Bronchial epithelial cell (primary cell): ENCODE measurements around the gene USP20. TPM values are rescaled to one million over a fixed set of nuclear protein-coding genes. Genes with fewer than 3 reads are reported as not detected.

Experiments
- DNase-seq: peaks from one replicate; pipeline ENCODE4 v3.0.0-alpha.2; 2010; ENCODE audit warnings: low read depth
- FAIRE-seq: peaks from 2 replicates; lab custom pipeline; 2011; peaks lifted over from hg19 to GRCh38; lab: Jason Lieb, UNC
- H3K27me3 ChIP-seq: 2 replicates; pipeline ENCODE4 v1.5.1; 2011; ENCODE audit warnings: low read length; ENCODE audit not compliant: control insufficient read depth, insufficient read depth
- H3K36me3 ChIP-seq: 2 replicates; pipeline ENCODE4 v1.5.1; 2011; ENCODE audit warnings: low read length; ENCODE audit not compliant: control insufficient read depth, insufficient read depth
- H3K4me3 ChIP-seq: 2 replicates; pipeline ENCODE4 v1.5.1; 2011; ENCODE audit warnings: mild to moderate bottlenecking, low read depth, low read length, control low read depth
- total RNA-seq: library from RNA; depleted of rRNA; stranded (reverse); fragments of >200 nt; gene quantifications from 2 replicates; pipeline ENCODE4 v1.2.1, GENCODE V29; 2014
- TF ChIP-seq, protein P1 (sequence below): IDR thresholded peaks from 2 replicates; pipeline ENCODE4 v1.5.1; 2011; ENCODE audit warnings: mild to moderate bottlenecking, moderate library complexity, low read length, control low read depth, inconsistent platforms; ENCODE audit not compliant: insufficient read depth, severe bottlenecking

Gene USP20
- total RNA-seq, 1 donor from 2014 or later = 5.5 TPM

DNA sequence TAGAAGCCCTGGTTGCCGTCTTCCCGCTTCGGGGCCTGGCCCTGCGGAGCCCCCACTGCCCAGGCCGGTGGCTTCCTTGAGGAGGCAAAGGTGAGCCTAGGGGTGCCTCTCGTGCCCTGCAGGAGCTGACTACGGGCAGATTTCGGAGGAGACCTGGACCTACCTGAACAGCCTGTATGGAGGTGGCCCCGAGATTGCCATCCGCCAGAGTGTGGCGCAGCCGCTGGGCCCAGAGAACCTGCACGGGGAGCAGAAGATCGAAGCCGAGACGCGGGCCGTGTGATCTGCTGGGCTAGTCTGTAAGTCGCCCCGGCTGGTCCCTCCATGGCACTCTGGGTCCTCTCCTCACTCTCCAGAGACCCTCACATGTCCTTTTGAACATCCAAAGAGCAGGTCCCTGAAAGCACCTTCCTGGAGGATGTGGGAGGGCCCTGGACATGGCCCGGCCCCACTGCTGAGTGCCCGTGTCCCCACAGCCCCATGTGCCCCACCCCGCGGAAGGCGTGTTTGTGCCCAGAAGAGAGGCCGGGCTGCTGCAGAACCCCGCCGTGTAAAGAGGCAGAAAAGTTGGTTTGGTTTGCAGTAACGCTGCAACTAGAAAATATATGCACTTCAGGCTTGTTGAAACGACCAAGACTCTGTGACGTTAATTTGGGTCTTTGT, 44.9 kb downstream of the USP20 start:
- TF ChIP-seq, protein P1, sequence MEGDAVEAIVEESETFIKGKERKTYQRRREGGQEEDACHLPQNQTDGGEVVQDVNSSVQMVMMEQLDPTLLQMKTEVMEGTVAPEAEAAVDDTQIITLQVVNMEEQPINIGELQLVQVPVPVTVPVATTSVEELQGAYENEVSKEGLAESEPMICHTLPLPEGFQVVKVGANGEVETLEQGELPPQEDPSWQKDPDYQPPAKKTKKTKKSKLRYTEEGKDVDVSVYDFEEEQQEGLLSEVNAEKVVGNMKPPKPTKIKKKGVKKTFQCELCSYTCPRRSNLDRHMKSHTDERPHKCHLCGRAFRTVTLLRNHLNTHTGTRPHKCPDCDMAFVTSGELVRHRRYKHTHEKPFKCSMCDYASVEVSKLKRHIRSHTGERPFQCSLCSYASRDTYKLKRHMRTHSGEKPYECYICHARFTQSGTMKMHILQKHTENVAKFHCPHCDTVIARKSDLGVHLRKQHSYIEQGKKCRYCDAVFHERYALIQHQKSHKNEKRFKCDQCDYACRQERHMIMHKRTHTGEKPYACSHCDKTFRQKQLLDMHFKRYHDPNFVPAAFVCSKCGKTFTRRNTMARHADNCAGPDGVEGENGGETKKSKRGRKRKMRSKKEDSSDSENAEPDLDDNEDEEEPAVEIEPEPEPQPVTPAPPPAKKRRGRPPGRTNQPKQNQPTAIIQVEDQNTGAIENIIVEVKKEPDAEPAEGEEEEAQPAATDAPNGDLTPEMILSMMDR = no peak
- DNase-seq (no peak), FAIRE-seq (no peak)
- peaks cover 28% of the 10 kb centered on the region for H3K36me3 ChIP-seq
- no peaks in the 10 kb centered on the region for H3K27me3 ChIP-seq
- H3K4me3 ChIP-seq = no peak overlapping the region

DNA sequence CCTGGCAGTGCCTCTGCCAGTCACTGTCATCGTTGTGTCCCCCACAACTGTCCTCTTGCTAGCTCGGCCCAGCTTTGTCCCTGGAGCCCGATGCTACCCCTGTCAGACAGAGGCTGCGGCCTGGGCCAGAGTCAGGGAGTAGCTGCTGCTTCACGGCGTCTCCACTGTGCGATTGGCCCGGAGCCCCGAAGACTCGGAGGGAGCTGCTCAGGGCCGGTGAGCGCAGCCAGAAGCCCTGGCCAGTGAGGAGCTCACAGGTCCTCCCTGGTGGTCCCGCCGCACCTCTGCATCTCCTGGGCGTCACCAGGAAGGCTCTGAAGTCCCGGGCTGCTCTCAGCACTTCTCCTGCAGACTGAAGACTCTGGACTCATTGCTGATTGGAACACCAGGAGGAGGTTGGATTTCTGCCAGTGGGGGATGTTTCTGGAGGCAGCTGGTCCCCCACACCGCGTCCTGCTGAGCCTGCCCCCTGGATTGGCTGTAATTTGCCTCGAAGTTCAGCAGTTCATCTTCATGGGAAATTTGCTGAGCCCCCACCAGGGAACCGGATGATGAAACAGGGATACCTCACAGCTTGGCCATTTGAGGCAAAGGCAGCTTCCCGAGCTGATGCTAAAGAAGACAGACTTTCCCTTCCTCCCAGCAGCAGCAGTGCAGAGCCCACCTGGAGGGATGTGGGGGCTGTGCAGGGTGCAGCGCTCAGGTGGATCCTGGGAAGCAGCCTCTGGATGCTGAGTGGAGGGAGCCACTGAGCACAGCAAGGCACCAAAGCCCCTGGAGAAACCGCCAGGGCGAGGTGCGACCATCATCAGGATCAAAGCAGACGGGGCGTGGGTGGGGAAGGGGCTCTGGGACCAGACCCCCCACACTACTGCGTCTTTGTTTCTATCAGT, 45.6 kb downstream of the USP20 start:
- Histone ChIP-seq H3K27me3 (no peaks in the 10 kb centered on the region), H3K4me3 (no peak overlapping the region), H3K36me3 (peaks cover 20% of the 10 kb centered on the region)
- DNase-seq (no peak), FAIRE-seq (no peak)
- TF ChIP-seq, protein P1 = no peak

DNA sequence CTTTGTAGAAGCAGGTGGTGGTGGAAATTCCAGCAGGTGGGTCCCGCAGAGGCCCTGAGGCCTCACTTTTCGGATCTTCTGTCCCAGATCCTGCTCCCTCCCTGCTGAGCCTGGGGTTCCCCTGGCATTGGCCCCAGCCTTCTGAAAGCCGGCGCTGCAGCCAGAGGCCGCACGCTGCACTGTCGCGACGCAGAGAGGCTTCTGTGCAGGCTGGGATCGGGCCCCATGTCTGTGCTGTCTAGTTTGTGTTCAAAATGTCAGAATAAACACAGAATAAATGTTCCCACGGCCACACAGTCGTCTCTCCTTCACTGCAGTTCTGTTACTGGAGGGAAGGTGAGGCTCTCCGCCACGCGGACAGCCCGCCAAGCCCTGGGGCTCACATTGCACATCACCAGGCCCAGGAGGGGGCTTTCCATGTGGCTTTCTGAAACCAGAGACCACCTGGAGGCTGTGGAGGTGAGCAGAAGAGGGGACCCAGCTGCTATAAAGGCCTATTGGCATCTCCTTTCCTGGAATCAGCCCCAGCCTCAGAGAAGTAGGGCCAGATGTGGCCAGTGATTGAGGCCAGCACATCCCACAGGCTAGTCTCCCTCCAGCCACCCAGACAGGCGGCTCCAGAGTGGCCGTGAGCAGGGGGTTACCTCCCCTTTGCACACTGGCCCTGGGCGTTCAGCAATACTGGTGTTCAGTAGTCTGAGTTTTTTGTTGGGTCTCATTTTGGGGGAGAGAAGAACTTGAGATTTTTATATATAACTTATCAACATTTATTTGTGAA, 46.5 kb downstream of the USP20 start:
- no peak for FAIRE-seq
- no peak overlapping the region for H3K4me3 ChIP-seq

DNA sequence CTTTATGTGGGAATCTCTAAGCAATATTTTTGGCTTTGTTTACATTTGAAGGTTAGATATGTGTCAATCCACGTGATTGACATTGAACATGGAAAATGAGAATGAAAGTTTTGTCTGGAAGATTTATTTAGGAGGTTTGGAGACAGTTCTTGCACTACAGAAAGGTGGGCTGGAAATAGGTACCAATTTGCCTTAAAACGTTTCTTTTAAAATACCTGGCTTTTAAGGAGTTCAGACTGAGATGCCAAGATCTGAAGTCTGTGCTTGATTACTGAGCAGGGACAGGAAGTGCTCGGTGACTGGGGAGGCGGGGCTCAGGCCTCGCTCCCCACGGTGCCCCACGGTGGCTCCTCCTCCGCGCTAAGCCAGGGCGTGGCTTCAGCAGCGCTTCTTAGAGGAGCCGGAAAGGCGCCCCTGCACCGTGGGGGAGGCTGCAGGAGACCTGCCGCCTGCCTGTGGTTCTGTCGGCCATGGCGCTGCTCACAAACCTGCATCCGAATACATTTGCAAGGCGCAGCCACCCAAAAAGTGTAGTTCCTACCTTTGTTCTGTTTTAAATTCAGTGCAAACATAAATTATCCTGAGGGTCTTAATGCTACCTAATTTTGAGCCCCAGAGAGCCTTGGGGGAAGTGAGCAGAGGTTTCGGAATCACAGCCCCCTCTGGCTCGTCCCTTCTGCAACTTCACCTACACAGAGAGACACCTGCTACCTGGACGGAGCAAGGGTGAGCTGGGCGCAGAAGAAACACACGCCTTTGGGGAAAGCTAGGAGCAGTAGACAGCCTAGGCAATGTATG, 49.2 kb downstream of the USP20 start:
- Histone ChIP-seq H3K36me3 (peaks cover 10% of the 10 kb centered on the region), H3K27me3 (no peaks in the 10 kb centered on the region), H3K4me3 (peak overlapping the region; percentile 15)
- TF ChIP-seq, protein P1 = no peak
- DNase-seq (peak; percentile 80), FAIRE-seq (no peak)

More for the DNA sequence above, 46.5 kb downstream of the USP20 start:
- TF ChIP-seq, protein P1 = no peak
- peaks cover 16% of the 10 kb centered on the region for H3K36me3 ChIP-seq
- no peaks in the 10 kb centered on the region for H3K27me3 ChIP-seq
- no peak for DNase-seq

DNA sequence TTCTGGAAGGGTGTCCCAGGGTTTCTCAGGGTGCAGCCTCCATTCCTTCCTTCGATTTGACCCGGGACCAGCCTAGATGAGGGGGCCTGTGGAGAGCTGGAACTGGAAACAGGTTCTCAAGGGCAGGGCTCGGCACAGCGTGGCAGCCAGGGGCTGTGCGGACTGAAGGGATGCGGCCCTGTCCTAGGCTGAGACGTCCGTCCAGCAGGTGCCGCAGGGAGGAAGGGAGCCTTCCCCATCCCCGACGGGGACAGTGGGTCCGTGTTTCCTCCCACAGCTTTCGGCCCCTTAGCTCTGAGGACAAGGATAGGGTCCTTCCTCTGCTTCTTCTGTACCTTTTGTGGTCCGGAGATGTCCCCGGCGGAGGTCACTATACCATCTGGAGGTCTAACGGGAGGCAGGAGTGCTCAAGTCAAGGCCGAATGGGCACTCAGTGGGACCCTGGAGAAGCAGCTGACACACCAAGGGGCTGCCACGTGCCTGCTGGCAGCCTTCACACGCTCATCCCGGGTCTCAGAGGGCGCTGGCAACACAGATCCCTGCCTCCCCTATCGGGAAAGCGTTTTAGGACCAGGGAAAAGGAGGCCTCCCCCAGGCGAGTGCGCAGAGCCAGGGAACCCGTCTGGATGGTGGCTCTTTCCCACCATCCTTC, 49.9 kb downstream of the USP20 start:
- peaks cover 5% of the 10 kb centered on the region for H3K36me3 ChIP-seq
- TF ChIP-seq, protein P1 = peak; percentile 46
- H3K27me3 ChIP-seq = no peaks in the 10 kb centered on the region
- H3K4me3 ChIP-seq = peak overlapping the region; percentile 15
- no peak for FAIRE-seq
- DNase-seq = no peak
